Stimulated activated CD8-positive, alpha-beta memory T cell treated with anti-CD3 and anti-CD28 coated beads, Interleukin-7, amount 100 ng/mL, for 24 hours (primary cell): ENCODE results near the gene SETD1B.

Source experiments
- DNase-seq: peaks from one replicate; pipeline ENCODE4 v3.0.0-alpha.2; 2020; ENCODE audit warnings: low read depth

Gene SETD1B

GRCh38 chr12:121795034-121795968 is 8.5 kb upstream of the SETD1B start:
- no peak for DNase-seq

GRCh38 chr12:121796855-121797751 is 6.7 kb upstream of the SETD1B start:
- no peak for DNase-seq

GRCh38 chr12:121797937-121798786 is 5.6 kb upstream of the SETD1B start:
- no peak for DNase-seq

GRCh38 chr12:121798787-121799155 is 5.0 kb upstream of the SETD1B start:
- no peak for DNase-seq

- no peak for DNase-seq
These were observed 4.5 kb upstream of the SETD1B start for GRCh38 chr12:121799156-121799841.

- no peak for DNase-seq
These were observed 3.7 kb upstream of the SETD1B start for GRCh38 chr12:121799842-121800693.

GRCh38 chr12:121800694-121801594 is 2.9 kb upstream of the SETD1B start:
- DNase-seq = no peak

GRCh38 chr12:121801595-121802484 is 2.0 kb upstream of the SETD1B start:
- no peak for DNase-seq

GRCh38 chr12:121802485-121802842 is 1.3 kb upstream of the SETD1B start:
- no peak for DNase-seq

- DNase-seq = peak; percentile 69
These were observed 738 bp upstream of the SETD1B start for GRCh38 chr12:121802843-121803698.

- no peak for DNase-seq
These were observed 755 bp downstream of the SETD1B start for GRCh38 chr12:121804417-121805111.

GRCh38 chr12:121805171-121806008 is 1.6 kb downstream of the SETD1B start:
- no peak for DNase-seq

GRCh38 chr12:121806009-121806545 is 2.3 kb downstream of the SETD1B start:
- DNase-seq = no peak

- DNase-seq = no peak
These were observed 3.0 kb downstream of the SETD1B start for GRCh38 chr12:121806546-121807423.
